ENCODE results near the gene ST13.

GRCh38 chr22:40789131-40789530 lies 67.3 kb downstream of the ST13 start:
- TF ChIP-seq CTCF (IDR thresholded peaks at IDR 0.05; ENCODE audit: low read depth, low read length, missing input control) (no peak), RAD21 (IDR thresholded peaks at IDR 0.05) (no peak), EGR1 (IDR thresholded peaks at IDR 0.05; ENCODE audit: low read depth in 2 of 2) (no peak)
